ENCODE results near the gene PRKCH. TPM values are rescaled to one million over a fixed set of nuclear protein-coding genes. Genes with fewer than 3 reads are reported as not detected.

Gene PRKCH
- total and polyA plus RNA-seq, 2 donors (not counting 3 experiments of a cell fraction or from before 2014, with no cell fraction given), result 97.7 to 103 TPM

- H3K27ac ChIP-seq (ENCODE audit: insufficient read depth, low read depth, low read length), result peak overlapping the region; percentile 51
- intact Hi-C loops (cut with micrococcal nuclease), result loop anchor here (1.0 kb wide), 2 partner anchors 11 to 23 kb away; no protein-coding TSS in a partner anchor
- H3K36me3 ChIP-seq (ENCODE audit: control insufficient read depth in 2 of 2, extremely low read depth in 1 of 2, insufficient read depth in 2 of 2, low read length in 2 of 2), result peaks cover 0 to 9% of the 10 kb centered on the region in 2 experiments
- no peaks in the 10 kb centered on the region for H4K20me1 ChIP-seq (replicated peaks; ENCODE audit: control insufficient read depth, extremely low read depth, insufficient read depth, low read length)
- no peaks in the 10 kb centered on the region for H3K9me1 ChIP-seq (replicated peaks; ENCODE audit: control insufficient read depth, extremely low read depth, insufficient read depth, low read length)
- FAIRE-seq (peak; percentile 74), DNase-seq (ENCODE audit: low read depth, low spot score) (peak; percentile 78)
- peak overlapping the region; percentile 47 for H3K4me2 ChIP-seq (ENCODE audit: insufficient read depth, low read length)
- H3K9ac ChIP-seq (replicated peaks; ENCODE audit: extremely low read depth, insufficient read depth, low read length), result peak overlapping the region; percentile 39
- TF ChIP-seq FOS (IDR thresholded peaks at IDR 0.05; ENCODE audit: borderline replicate concordance, insufficient read depth, low read length) (peak; percentile 81), CTCF (IDR thresholded peaks at IDR 0.05; ENCODE audit: extremely low read depth in 1 of 2, insufficient read depth in 1 of 2, low read depth in 1 of 2, low read length in 2 of 2) (no peak), EZH2 (IDR thresholded peaks at IDR 0.05; ENCODE audit: borderline replicate concordance, low read depth, low read length, severe bottlenecking) (no peak), JUN (IDR thresholded peaks at IDR 0.05; ENCODE audit: borderline replicate concordance, insufficient read depth, insufficient read length, low read depth) (peak; percentile 14), POLR2A (IDR thresholded peaks at IDR 0.05; ENCODE audit: low read depth, low read length) (no peak)
- no peaks in the 10 kb centered on the region for H3K9me3 ChIP-seq (replicated peaks; ENCODE audit: control insufficient read depth, insufficient read depth, low read length)
- dilution Hi-C loops (cut with MboI; ENCODE audit: extremely low pct_ligation_motif_present, low sequenced_read_pairs), result no loop called here
- no peak overlapping the region for H2AFZ ChIP-seq (ENCODE audit: low read depth, low read length)
- H3K27me3 ChIP-seq (ENCODE audit: control insufficient read depth in 2 of 2, insufficient read depth in 2 of 2, low read length in 2 of 2), result no peaks in the 10 kb centered on the region
- peaks cover 2% of the 10 kb centered on the region for H3K79me2 ChIP-seq (ENCODE audit: control insufficient read depth, insufficient read depth, low read length)
- no TSS peak for BruUV-seq (replicated peaks)
- H3K4me3 ChIP-seq (replicated peaks in 1 of 3; ENCODE audit: insufficient read depth in 1 of 3, low read depth in 1 of 3, low read length in 3 of 3), result no peak overlapping the region
- ChIA-PET CTCF (interaction anchor here (0.9 to 1.8 kb wide), 7 partner anchors 10 to 66 kb away, joined by 3 to 7 read pairs (median 5); no protein-coding TSS in a partner anchor), POLR2A (no interaction called here)
- H3K4me1 ChIP-seq (ENCODE audit: control insufficient read depth, extremely low read depth, insufficient read depth, low read length), result peaks cover 34% of the 10 kb centered on the region
These were observed 216.4 kb downstream of the PRKCH start for GRCh38 chr14:61537563-61538463.
